HG02973 (cell line): ENCODE measurements around the gene BTBD2.

Source experiments
- ATAC-seq: cut with Tn5 transposase; IDR thresholded peaks from one replicate; pipeline ENCODE4 v1.9.1; 2021; ENCODE audit warnings: moderate library complexity; ENCODE audit not compliant: unreplicated experiment

BTBD2 gene

GRCh38 chr19:1987197-1988187 is 28.0 kb downstream of the BTBD2 start:
- ATAC-seq, result no peak

GRCh38 chr19:1986357-1987162 is 29.0 kb downstream of the BTBD2 start:
- ATAC-seq, result no peak

GRCh38 chr19:1985588-1986356 is 29.7 kb downstream of the BTBD2 start:
- ATAC-seq, result no peak

DNA sequence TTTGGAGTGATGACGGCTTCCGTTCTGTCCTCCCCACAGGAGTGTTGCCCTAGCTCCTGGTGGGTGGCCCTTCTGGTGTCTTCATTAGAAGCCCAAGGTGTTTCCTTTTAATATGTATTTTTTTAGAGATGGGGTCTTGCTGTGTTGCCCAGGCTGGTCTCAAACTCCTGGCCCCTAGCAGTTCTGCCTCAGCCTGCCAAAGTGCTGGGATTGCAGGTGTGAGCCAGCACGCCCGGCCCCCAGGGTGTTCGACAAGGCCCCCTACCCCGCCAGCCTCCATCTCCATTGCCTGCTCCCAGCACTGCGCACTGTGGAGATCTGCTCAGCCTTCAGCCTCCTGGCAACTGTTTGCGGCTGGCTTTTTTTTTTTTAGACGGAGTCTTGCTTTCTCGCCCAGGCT is 31.2 kb downstream of the BTBD2 start:
- no peak for ATAC-seq

DNA sequence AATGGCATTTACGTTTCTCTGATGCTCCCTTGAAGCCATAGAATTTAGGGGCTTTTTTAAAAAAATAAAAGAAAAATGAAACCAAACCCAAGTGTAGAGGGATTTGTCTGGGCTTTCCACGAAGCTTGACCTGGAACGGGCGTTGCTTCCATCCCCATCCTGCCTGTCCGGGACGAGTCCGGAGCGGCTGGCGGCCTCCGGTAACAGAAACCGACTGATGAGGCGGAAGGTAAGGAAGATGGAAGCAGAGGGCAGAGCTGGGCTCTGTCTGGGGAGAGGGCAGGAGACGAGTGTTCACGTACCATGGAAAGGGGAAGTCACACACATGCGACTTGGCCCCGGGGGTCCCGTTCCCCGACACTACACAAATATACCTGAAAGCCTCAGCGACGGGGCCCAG is 34.3 kb downstream of the BTBD2 start:
- ATAC-seq, result no peak

GRCh38 chr19:1980809-1981181 is 34.7 kb downstream of the BTBD2 start:
- no peak for ATAC-seq

DNA sequence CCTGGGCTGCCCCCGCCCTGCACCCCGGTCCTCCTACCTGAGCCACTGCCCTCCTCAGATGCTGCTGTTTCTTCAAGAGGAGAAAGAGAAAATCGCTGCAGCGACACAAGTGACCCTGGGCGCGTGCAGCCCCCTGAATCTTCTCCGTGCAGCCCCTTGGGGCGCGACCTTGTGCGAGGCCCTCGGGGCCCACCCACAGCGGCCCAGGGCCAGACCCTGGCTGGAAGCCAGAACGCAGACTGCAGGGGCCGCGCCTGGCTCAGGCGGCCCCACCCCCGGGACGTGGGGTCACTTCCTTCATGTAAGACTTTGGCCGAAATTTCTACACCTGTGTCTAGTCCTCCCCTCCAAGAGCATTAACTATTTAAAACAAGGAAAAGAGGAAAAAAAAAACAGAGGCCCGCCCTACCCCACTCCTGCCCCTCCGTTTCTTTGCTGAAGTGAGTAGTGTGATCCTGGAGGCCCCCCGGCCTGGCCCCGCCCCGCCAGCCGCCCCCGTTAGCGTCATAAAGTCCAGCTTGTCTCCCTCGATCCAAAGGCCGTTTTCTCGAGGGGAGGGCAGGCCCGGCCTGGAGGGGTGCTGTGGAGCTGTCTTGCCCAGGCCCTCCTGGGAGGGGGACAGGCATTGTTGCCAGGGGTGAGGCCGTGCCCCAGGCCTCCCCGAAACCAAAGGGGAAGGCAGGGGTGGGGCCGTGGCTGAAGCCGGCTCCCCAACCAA is 35.3 kb downstream of the BTBD2 start:
- no peak for ATAC-seq

DNA sequence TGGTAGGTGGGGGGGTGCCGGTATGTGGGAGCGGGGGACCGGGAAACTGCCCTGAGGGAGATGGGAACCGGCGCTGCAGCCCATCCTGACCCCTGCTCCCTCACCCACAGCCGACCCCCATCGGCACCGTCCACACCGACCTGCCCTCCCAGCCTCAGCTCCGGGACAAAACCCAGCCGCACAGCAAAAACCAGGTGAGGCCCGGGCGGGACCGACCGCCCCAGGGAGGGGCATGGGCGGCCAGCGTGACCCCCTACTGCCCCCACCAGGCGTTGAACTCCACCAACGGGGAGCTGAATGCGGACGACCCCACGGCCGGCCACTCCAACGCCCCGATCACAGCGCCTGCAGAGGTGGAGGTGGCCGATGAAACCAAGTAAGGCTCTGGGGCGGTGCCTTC is 35.9 kb downstream of the BTBD2 start:
- ATAC-seq, result no peak

DNA sequence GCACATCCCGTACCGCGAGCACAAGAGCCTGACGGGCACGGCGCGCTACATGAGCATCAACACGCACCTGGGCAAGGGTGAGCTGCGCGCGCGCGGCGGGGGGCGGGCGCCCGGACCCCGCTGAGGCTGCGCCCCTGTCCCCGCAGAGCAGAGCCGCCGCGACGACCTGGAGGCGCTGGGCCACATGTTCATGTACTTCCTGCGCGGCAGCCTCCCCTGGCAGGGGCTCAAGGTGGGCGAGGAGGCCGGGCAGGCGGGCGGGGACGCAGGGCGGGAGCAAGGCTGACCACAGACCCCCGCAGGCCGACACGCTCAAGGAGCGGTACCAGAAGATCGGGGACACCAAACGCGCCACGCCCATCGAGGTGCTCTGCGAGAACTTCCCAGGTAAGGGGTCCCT is 36.5 kb downstream of the BTBD2 start:
- no peak for ATAC-seq

- no peak for ATAC-seq
Measured at GRCh38 chr19:1978346-1978894, 37.1 kb downstream of the BTBD2 start.

GRCh38 chr19:1977120-1977519 is 38.4 kb downstream of the BTBD2 start:
- ATAC-seq, result no peak

DNA sequence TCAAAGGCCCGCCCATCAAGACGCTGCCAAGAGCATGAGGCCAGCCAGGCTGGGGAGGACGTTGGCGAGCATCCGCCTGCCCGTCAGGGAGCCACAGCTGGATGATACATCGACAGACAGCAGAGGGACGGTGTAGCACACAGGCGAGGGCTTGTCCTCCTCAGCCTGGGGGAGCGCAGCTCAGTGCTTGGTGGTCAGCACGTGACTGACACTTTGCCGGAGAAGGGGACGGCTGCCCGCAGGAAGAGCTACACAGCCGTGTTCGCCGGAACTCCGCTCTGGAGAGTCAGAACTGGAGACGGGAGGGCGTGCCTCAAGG is 40.4 kb downstream of the BTBD2 start:
- ATAC-seq, result no peak

- ATAC-seq, result no peak
Measured at GRCh38 chr19:1974381-1975161, 40.9 kb downstream of the BTBD2 start.

DNA sequence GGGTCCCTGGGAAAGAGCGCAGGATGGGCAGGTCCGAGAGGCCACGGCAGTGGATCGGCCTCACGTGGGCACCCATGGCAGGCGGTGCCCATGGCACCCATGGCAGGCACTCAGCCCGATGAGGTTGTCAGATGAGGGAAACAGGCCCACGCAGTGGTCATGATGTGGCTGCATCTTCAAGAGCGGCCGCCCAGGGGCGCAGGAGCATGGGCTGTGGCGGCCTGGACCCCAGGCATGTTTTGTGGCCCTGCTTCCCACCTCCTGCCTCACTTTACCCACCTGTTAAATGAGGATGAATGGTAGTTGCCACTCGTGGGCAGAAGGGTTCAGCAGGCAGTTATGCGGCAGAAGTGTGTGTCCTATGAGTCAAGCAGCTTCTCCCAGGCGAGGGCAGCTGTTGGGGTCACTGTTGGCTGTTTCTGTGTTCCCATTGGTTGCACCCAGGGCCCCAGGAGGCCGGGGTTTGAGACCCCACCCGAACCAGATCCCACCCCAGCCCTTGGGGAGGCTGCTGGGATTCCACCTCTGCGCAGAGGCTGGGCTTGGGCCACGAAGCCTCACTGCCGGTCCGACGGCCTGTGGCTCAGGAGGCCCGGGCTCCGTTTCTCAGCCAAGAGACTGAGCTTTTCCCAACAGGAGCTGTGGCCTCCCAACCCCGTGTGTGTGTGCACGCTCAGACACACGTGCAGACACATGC is 44.6 kb downstream of the BTBD2 start:
- no peak for ATAC-seq

GRCh38 chr19:1970003-1970805 is 45.3 kb downstream of the BTBD2 start:
- no peak for ATAC-seq

- ATAC-seq, result no peak
Measured at GRCh38 chr19:1969176-1970002, 46.1 kb downstream of the BTBD2 start.
